Measurements from ENCODE around the gene HECW1. TPM values are rescaled to one million over a fixed set of nuclear protein-coding genes. Genes with fewer than 3 reads are reported as not detected.
"Not testable (repeated sequence)": the region's sequence is repeated elsewhere in the genome, so short reads cannot be mapped to it uniquely, and the experiment has no call there.

The HECW1 gene
- total and polyA plus RNA-seq, 2 experiments from 2014 or later: 11.0 to 21.8 TPM

GRCh38 chr7:43594020-43594419, 481.6 kb downstream of the HECW1 start (continued):
- no peak for TF ChIP-seq NANOG (IDR thresholded peaks at IDR 0.05; ENCODE audit: borderline replicate concordance)
- TF ChIP-seq CTCF (conservative IDR thresholded peaks at IDR 0.05; ENCODE audit: low read depth in 2 of 2): no peak

DNA sequence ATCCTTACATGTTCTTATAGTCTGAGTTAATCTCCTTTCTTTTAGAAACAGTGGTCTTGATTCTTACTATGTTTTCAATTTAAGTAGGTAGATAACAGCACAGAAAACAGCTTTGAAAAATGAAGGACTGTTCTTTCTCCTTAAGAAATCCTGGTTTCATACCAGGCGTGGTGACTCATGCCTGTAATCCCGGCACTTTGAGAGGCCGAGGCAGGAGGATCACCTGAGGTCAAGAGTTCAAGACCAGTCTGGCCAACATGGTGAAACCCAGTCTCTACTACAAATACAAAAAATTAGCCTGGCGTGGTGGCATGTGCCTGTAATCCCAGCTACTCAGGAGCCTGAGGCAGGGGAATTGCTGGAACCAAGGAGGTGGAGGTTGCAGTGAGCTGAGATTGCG, 484.0 kb downstream of the HECW1 start:
- not testable (repeated sequence) for H4K20me1 ChIP-seq (replicated peaks; ENCODE audit: insufficient read depth); H3K36me3 ChIP-seq (ENCODE audit: insufficient read depth); DNase-seq (ENCODE audit: low spot score); H3K4me1 ChIP-seq (ENCODE audit: insufficient read depth); H3K27ac Mint-ChIP-seq; H3K9me3 Mint-ChIP-seq; H3K27me3 ChIP-seq (ENCODE audit: insufficient read depth); H3K4me3 ChIP-seq; H3K4me1 Mint-ChIP-seq; H3K36me3 Mint-ChIP-seq (ENCODE audit: low read depth); H2AFZ ChIP-seq; H3K27ac ChIP-seq (ENCODE audit: low read depth); ATAC-seq; H3K4me2 ChIP-seq; H3K9me2 ChIP-seq (ENCODE audit: insufficient read depth); H3K27me3 Mint-ChIP-seq (ENCODE audit: insufficient read depth, low read depth, poor library complexity); H3F3A ChIP-seq (replicated peaks; ENCODE audit: low read depth); H3K4me3 Mint-ChIP-seq
- H3K79me2 ChIP-seq (replicated peaks; ENCODE audit: insufficient read depth): peaks cover 47% of the 10 kb centered on the region

- H3K79me2 ChIP-seq (replicated peaks; ENCODE audit: insufficient read depth): peaks cover 16% of the 10 kb centered on the region
- H3K36me3 Mint-ChIP-seq (ENCODE audit: low read depth): peaks cover 6% of the 10 kb centered on the region; the same call in 1 of the 3 replicates
- no peak for TF ChIP-seq JUNB (IDR thresholded peaks at IDR 0.05; ENCODE audit: unreplicated experiment)
- TF ChIP-seq EZH2phosphoT487 (IDR thresholded peaks at IDR 0.05; ENCODE audit: unreplicated experiment): no peak
- no peak for TF ChIP-seq CTCF (conservative IDR thresholded peaks at IDR 0.05; ENCODE audit: low read depth in 2 of 2)
- TF ChIP-seq REST (IDR thresholded peaks at IDR 0.05; ENCODE audit: unreplicated experiment): no peak
- no peak for TF ChIP-seq CREB1 (CRISPR knock-in tag; IDR thresholded peaks at IDR 0.05; ENCODE audit: low read depth)
- no peak for TF ChIP-seq EZH2 (IDR thresholded peaks at IDR 0.05; ENCODE audit: low read depth, unreplicated experiment)
- TF ChIP-seq ZNF114 (CRISPR knock-in tag; IDR thresholded peaks at IDR 0.05): no peak
- no peak for TF ChIP-seq ZNF331 (CRISPR knock-in tag; IDR thresholded peaks at IDR 0.05; ENCODE audit: low read depth)
- TF ChIP-seq, protein P1, sequence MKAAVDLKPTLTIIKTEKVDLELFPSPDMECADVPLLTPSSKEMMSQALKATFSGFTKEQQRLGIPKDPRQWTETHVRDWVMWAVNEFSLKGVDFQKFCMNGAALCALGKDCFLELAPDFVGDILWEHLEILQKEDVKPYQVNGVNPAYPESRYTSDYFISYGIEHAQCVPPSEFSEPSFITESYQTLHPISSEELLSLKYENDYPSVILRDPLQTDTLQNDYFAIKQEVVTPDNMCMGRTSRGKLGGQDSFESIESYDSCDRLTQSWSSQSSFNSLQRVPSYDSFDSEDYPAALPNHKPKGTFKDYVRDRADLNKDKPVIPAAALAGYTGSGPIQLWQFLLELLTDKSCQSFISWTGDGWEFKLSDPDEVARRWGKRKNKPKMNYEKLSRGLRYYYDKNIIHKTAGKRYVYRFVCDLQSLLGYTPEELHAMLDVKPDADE (IDR thresholded peaks at IDR 0.05): no peak
Observed at GRCh38 chr7:43600056-43600455, 487.6 kb downstream of the HECW1 start.

More at GRCh38 chr7:43600056-43600455, 487.6 kb downstream of the HECW1 start:
- Mint-ChIP-seq H3K9me3 (no peaks in the 10 kb centered on the region), H3K4me1 (no peaks in the 10 kb centered on the region), H3K27ac (no peak overlapping the region), H3K27me3 (ENCODE audit: insufficient read depth, low read depth, poor library complexity) (no peaks in the 10 kb centered on the region), H3K4me3 (no peak overlapping the region)
- Histone ChIP-seq H3K27me3 (ENCODE audit: insufficient read depth) (no peaks in the 10 kb centered on the region), H3K4me3 (no peak overlapping the region), H3K4me2 (no peak overlapping the region), H3K36me3 (ENCODE audit: insufficient read depth) (no peaks in the 10 kb centered on the region), H3K4me1 (ENCODE audit: insufficient read depth) (peaks cover 4% of the 10 kb centered on the region; the same call in 1 of the 2 replicates), H3F3A (replicated peaks; ENCODE audit: low read depth) (no peaks in the 10 kb centered on the region), H4K20me1 (replicated peaks; ENCODE audit: insufficient read depth) (no peaks in the 10 kb centered on the region), H2AFZ (no peak overlapping the region), H3K27ac (ENCODE audit: low read depth) (no peak overlapping the region), H3K9me2 (ENCODE audit: insufficient read depth) (no peaks in the 10 kb centered on the region)
- DNase-seq (ENCODE audit: low spot score) (no peak), ATAC-seq (no peak)
